ENCODE results near the gene GYG1. TPM values are rescaled to one million over a fixed set of nuclear protein-coding genes. Genes with fewer than 3 reads are reported as not detected.

GYG1 gene
- total and polyA plus RNA-seq, 2 of the 8 experiments (the other 6 are each of a cell fraction or from before 2014, with no cell fraction given): 19.4 to 34.2 TPM

DNA sequence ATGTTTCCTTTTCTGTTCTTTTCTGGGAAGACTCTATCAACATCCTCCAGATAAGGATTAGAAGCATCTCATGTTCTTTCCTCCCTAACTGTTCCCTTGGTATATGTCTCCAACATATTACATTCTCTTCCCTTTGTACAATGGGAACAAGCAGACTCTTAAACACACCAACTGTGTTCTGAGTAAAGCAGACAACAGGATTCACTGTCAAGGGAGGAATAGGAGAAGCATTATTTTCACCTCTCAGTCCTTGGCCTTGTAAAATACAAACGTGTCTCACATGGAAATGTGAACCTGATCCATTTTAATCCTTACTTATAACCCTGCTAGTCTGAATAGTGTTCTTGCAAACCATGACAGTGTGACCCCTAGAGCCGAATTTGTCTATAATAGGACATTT lies 19.6 kb downstream of the GYG1 start:
- no peak overlapping the region for H2BK120ac ChIP-seq (replicated peaks; ENCODE audit: low read depth, low read length)
- H3K18ac ChIP-seq (ENCODE audit: extremely low read depth, low read length): no peak overlapping the region
- no peaks in the 10 kb centered on the region for H3K23me2 ChIP-seq (ENCODE audit: low read depth, low read length)
- no peak overlapping the region for H2BK20ac ChIP-seq (ENCODE audit: low read length)
- H2BK12ac ChIP-seq (ENCODE audit: low read depth, low read length): no peak overlapping the region
- H3K56ac ChIP-seq (replicated peaks; ENCODE audit: insufficient read length, low read depth, low read length): no peak overlapping the region
- H2BK5ac ChIP-seq (ENCODE audit: low read depth, low read length): no peak overlapping the region
- no peak overlapping the region for H3K4me3 ChIP-seq (ENCODE audit: extremely low read depth in 1 of 4, insufficient read depth in 2 of 4, low read depth in 3 of 4, low read length in 4 of 4)
- H3K36me3 ChIP-seq (ENCODE audit: control insufficient read depth in 2 of 4, insufficient read depth in 4 of 4, low read length in 3 of 4): peaks cover 0 to 26% (median 7%) of the 10 kb centered on the region in 4 experiments; a peak in 4 of 8 replicates
- H2AFZ ChIP-seq (ENCODE audit: low read length): no peak overlapping the region
- DNase-seq (ENCODE audit: low read depth in 1 of 2, low spot score in 2 of 2) (no peak), FAIRE-seq (no peak)
- H3K79me2 ChIP-seq (ENCODE audit: control insufficient read depth in 1 of 2, insufficient read depth in 2 of 2, low read length in 2 of 2): no peaks in the 10 kb centered on the region
- no peak overlapping the region for H2AK5ac ChIP-seq (ENCODE audit: low read depth, low read length)
- POLR2A ChIA-PET (ENCODE audit: partially characterized antibody): no interaction called here
- H4K5ac ChIP-seq (ENCODE audit: insufficient read length, low read depth, low read length): no peak overlapping the region
- H3K27me3 ChIP-seq (replicated peaks in 1 of 4; ENCODE audit: control insufficient read depth in 3 of 4, extremely low read depth in 1 of 4, insufficient read depth in 3 of 4, low read length in 3 of 4): no peaks in the 10 kb centered on the region
- no peak overlapping the region for H3K4me2 ChIP-seq (ENCODE audit: insufficient read depth in 1 of 2, low read depth in 2 of 2, low read length in 2 of 2)
- no peaks in the 10 kb centered on the region for H3K79me1 ChIP-seq (ENCODE audit: low read depth, low read length)
- no peak overlapping the region for H2BK15ac ChIP-seq (ENCODE audit: low read length)
- no peaks in the 10 kb centered on the region for H4K20me1 ChIP-seq (replicated peaks in 1 of 2; ENCODE audit: control insufficient read depth in 1 of 2, insufficient read depth in 2 of 2, low read length in 2 of 2)
- H3K27ac ChIP-seq (ENCODE audit: low read depth, low read length): no peak overlapping the region
- no peak overlapping the region for H3K23ac ChIP-seq (ENCODE audit: insufficient read length)
- CTCF ChIA-PET (ENCODE audit: partially characterized antibody): no interaction called here
- no peak overlapping the region for H3K4ac ChIP-seq (replicated peaks; ENCODE audit: insufficient read length, low read depth, low read length)
- no peak overlapping the region for H4K91ac ChIP-seq (replicated peaks; ENCODE audit: insufficient read length, low read length)
- no peak overlapping the region for H4K8ac ChIP-seq (ENCODE audit: extremely low read depth, insufficient read depth, low read length)
- WGBS, 2 experiments (ENCODE audit: extremely low coverage in 1 of 2, insufficient coverage in 1 of 2, insufficient read length in 1 of 2, insufficient replicate concordance in 2 of 2, low coverage in 1 of 2, low lambda C conversion rate in 2 of 2, missing lambda C conversion rate in 1 of 2): 78% methylated on average over 2 of the region's 2 CpGs; no CpG with 5 or more reads in 1 of the 2 experiments
- H3K9me3 ChIP-seq (ENCODE audit: insufficient read depth in 2 of 2, low read depth in 1 of 2, low read length in 1 of 2): no peaks in the 10 kb centered on the region
- no peak overlapping the region for H3K9ac ChIP-seq (replicated peaks in 1 of 4; ENCODE audit: extremely low read depth in 1 of 4, low read depth in 3 of 4, low read length in 3 of 4)
- H3K4me1 ChIP-seq (replicated peaks in 1 of 4; ENCODE audit: control insufficient read depth in 3 of 4, insufficient read depth in 4 of 4, low read length in 3 of 4): peaks cover 0 to 5% (median 1%) of the 10 kb centered on the region in 4 experiments; a peak in 1 of 7 replicates
- no peak overlapping the region for H3K14ac ChIP-seq (ENCODE audit: insufficient read length)
- TF ChIP-seq FOSL1 (IDR thresholded peaks at IDR 0.05; ENCODE audit: insufficient read depth, low read depth, low read length) (no peak), CTCF (IDR thresholded peaks at IDR 0.05; ENCODE audit: control extremely low read depth in 1 of 3, insufficient read depth in 1 of 3, low read depth in 1 of 3, low read length in 3 of 3) (no peak), SIRT6 (IDR thresholded peaks at IDR 0.05; ENCODE audit: low read length) (no peak), ASH2L (IDR thresholded peaks at IDR 0.05; ENCODE audit: low read length) (no peak), SUZ12 (IDR thresholded peaks at IDR 0.05; ENCODE audit: low read length) (no peak), CREB1 (IDR thresholded peaks at IDR 0.05) (no peak), CBX8 (IDR thresholded peaks at IDR 0.05; ENCODE audit: borderline replicate concordance, low read depth, low read length) (no peak), USF2 (IDR thresholded peaks at IDR 0.05; ENCODE audit: low read length) (no peak)
- TF ChIP-seq, protein P1, sequence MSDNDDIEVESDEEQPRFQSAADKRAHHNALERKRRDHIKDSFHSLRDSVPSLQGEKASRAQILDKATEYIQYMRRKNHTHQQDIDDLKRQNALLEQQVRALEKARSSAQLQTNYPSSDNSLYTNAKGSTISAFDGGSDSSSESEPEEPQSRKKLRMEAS (IDR thresholded peaks at IDR 0.05): no peak
